ENCODE measurements around the gene TNS3. TPM values are rescaled to one million over a fixed set of nuclear protein-coding genes. Genes with fewer than 3 reads are reported as not detected.

Gene TNS3
- total and polyA plus RNA-seq, 2 of the 13 experiments (the other 11 are each of a cell fraction or from before 2014, with no cell fraction given) = 52.9 to 55.7 TPM

DNA sequence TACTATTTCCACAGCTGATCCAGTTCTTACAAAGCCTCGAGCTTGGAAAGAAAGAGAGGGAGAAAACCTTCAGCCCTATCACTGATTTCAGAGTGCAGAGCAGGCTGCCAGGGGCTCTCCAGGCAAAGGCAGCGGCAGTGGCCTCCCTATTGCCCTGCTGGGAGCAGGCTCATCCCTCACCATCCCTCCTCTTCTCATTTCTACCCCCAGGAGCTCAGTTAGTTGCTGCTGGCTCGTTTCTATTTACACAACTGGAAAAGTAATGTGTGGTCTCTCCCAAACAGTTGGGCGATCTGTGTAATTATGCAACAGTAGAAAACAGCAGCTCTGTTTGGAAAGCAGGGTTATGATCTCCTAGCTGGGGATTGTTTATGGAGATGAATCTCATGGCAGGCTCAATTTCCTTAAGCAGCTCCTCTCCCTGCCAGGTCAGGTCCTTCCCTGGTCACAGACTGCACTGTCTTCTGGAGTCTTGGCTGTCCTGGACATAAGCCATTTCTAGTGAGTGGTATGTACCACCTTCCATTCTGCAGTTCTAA lies 28.7 kb upstream of the TNS3 start (continued):
- TF ChIP-seq, protein P1, sequence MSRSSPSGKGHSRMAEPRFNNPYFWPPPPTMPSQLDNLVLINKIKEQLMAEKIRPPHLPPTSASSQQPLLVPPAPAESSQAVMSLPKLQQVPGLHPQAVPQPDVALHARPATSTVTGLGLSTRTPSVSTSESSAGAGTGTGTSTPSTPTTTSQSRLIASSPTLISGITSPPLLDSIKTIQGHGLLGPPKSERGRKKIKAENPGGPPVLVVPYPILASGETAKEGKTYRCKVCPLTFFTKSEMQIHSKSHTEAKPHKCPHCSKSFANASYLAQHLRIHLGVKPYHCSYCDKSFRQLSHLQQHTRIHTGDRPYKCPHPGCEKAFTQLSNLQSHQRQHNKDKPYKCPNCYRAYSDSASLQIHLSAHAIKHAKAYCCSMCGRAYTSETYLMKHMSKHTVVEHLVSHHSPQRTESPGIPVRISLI (CRISPR knock-in tag; IDR thresholded peaks at IDR 0.05; ENCODE audit: borderline replicate concordance) = 0 out of 2 replicates have a peak, but pooled peaks have one; percentile 14
- TF ChIP-seq, protein P2, sequence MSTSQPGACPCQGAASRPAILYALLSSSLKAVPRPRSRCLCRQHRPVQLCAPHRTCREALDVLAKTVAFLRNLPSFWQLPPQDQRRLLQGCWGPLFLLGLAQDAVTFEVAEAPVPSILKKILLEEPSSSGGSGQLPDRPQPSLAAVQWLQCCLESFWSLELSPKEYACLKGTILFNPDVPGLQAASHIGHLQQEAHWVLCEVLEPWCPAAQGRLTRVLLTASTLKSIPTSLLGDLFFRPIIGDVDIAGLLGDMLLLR (CRISPR knock-in tag; IDR thresholded peaks at IDR 0.05) = 0 out of 2 replicates have a peak, but pooled peaks have one; percentile 10
- TF ChIP-seq SSRP1 (CRISPR knock-in tag; IDR thresholded peaks at IDR 0.05) (peak; percentile 57; the same call in 1 of the 2 replicates), RELA (CRISPR knock-in tag; IDR thresholded peaks at IDR 0.05) (no peak), DPF2 (CRISPR knock-in tag; IDR thresholded peaks at IDR 0.05; ENCODE audit: borderline replicate concordance, low read depth) (peak; percentile 41; the same call in 1 of the 2 replicates), SAP130 (CRISPR knock-in tag; IDR thresholded peaks at IDR 0.05; ENCODE audit: low read depth) (peak; percentile 56), SPEN (CRISPR knock-in tag; IDR thresholded peaks at IDR 0.05; ENCODE audit: low read depth) (no peak; the same call in 1 of the 2 replicates), MAFK (conservative IDR thresholded peaks at IDR 0.05 in 1 of 2, IDR thresholded peaks at IDR 0.05 in 1 of 2; ENCODE audit: low read length in 2 of 2) (no peak), STAT5B (CRISPR knock-in tag; IDR thresholded peaks at IDR 0.05) (no peak), FOXK1 (CRISPR knock-in tag; IDR thresholded peaks at IDR 0.05; ENCODE audit: borderline replicate concordance, low read depth) (peak; percentile 22; the same call in 1 of the 2 replicates), EP300 (IDR thresholded peaks at IDR 0.05; ENCODE audit: low read depth in 2 of 2, low read length in 2 of 2) (peak in 1 of 2 experiments; percentile 60; a peak in 2 of 4 replicates), EP300 (CRISPR knock-in tag; IDR thresholded peaks at IDR 0.05; ENCODE audit: borderline replicate concordance) (no peak), ZNF350 (CRISPR knock-in tag; IDR thresholded peaks at IDR 0.05; ENCODE audit: borderline replicate concordance, low read depth) (peak; percentile 45; the same call in 1 of the 2 replicates), ZNF263 (CRISPR knock-in tag; IDR thresholded peaks at IDR 0.05) (peak; percentile 98), DMAP1 (CRISPR knock-in tag; IDR thresholded peaks at IDR 0.05) (peak; percentile 40; the same call in 1 of the 2 replicates)
- TF ChIP-seq, protein P3, sequence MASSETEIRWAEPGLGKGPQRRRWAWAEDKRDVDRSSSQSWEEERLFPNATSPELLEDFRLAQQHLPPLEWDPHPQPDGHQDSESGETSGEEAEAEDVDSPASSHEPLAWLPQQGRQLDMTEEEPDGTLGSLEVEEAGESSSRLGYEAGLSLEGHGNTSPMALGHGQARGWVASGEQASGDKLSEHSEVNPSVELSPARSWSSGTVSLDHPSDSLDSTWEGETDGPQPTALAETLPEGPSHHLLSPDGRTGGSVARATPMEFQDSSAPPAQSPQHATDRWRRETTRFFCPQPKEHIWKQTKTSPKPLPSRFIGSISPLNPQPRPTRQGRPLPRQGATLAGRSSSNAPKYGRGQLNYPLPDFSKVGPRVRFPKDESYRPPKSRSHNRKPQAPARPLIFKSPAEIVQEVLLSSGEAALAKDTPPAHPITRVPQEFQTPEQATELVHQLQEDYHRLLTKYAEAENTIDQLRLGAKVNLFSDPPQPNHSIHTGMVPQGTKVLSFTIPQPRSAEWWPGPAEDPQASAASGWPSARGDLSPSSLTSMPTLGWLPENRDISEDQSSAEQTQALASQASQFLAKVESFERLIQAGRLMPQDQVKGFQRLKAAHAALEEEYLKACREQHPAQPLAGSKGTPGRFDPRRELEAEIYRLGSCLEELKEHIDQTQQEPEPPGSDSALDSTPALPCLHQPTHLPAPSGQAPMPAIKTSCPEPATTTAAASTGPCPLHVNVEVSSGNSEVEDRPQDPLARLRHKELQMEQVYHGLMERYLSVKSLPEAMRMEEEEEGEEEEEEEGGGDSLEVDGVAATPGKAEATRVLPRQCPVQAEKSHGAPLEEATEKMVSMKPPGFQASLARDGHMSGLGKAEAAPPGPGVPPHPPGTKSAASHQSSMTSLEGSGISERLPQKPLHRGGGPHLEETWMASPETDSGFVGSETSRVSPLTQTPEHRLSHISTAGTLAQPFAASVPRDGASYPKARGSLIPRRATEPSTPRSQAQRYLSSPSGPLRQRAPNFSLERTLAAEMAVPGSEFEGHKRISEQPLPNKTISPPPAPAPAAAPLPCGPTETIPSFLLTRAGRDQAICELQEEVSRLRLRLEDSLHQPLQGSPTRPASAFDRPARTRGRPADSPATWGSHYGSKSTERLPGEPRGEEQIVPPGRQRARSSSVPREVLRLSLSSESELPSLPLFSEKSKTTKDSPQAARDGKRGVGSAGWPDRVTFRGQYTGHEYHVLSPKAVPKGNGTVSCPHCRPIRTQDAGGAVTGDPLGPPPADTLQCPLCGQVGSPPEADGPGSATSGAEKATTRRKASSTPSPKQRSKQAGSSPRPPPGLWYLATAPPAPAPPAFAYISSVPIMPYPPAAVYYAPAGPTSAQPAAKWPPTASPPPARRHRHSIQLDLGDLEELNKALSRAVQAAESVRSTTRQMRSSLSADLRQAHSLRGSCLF (CRISPR knock-in tag; IDR thresholded peaks at IDR 0.05; ENCODE audit: borderline replicate concordance) = no peak
- TF ChIP-seq, protein P4, sequence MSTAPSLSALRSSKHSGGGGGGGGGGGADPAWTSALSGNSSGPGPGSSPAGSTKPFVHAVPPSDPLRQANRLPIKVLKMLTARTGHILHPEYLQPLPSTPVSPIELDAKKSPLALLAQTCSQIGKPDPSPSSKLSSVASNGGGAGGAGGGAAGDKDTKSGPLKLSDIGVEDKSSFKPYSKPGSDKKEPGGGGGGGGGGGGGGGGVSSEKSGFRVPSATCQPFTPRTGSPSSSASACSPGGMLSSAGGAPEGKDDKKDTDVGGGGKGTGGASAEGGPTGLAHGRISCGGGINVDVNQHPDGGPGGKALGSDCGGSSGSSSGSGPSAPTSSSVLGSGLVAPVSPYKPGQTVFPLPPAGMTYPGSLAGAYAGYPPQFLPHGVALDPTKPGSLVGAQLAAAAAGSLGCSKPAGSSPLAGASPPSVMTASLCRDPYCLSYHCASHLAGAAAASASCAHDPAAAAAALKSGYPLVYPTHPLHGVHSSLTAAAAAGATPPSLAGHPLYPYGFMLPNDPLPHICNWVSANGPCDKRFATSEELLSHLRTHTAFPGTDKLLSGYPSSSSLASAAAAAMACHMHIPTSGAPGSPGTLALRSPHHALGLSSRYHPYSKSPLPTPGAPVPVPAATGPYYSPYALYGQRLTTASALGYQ (CRISPR knock-in tag; IDR thresholded peaks at IDR 0.05) = no peak
- TF ChIP-seq, protein P5, sequence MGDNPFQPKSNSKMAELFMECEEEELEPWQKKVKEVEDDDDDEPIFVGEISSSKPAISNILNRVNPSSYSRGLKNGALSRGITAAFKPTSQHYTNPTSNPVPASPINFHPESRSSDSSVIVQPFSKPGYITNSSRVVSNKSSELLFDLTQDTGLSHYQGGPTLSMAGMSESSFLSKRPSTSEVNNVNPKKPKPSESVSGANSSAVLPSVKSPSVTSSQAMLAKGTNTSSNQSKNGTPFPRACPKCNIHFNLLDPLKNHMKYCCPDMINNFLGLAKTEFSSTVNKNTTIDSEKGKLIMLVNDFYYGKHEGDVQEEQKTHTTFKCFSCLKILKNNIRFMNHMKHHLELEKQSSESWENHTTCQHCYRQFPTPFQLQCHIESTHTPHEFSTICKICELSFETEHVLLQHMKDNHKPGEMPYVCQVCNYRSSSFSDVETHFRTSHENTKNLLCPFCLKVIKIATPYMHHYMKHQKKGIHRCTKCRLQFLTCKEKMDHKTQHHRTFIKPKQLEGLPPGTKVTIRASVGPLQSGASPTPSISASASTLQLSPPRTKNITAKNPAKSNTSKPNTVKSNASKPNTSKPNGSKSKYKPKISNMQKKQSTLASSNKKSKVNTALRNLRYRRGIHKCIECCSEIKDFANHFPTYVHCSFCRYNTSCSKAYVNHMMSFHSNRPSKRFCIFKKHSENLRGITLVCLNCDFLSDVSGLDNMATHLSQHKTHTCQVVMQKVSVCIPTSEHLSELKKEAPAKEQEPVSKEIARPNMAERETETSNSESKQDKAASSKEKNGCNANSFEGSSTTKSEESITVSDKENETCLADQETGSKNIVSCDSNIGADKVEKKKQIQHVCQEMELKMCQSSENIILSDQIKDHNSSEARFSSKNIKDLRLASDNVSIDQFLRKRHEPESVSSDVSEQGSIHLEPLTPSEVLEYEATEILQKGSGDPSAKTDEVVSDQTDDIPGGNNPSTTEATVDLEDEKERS (CRISPR knock-in tag; IDR thresholded peaks at IDR 0.05) = no peak

All from HepG2 (cell line).